H9 (cell line): ENCODE measurements around the gene SESTD1. TPM values are rescaled to one million over a fixed set of nuclear protein-coding genes. Genes with fewer than 3 reads are reported as not detected.

Source experiments
- total RNA-seq: library from RNA; stranded (reverse); gene quantifications from 2 replicates; pipeline ENCODE4 v1.2.1, GENCODE V29; 2021

SESTD1 gene
- total RNA-seq, 1 experiment from 2014 or later: 44.4 TPM

Other genes starting within 250 kb of the SESTD1 start
- 0.83 and 1.0 TPM in 2 replicates for gene CCDC141, start 214.7 kb downstream of the SESTD1 start, total RNA-seq